D721Med (cell line): ENCODE measurements around the gene FASN.

Experiments used
- DNase-seq: peaks from one replicate; pipeline ENCODE4 v3.0.0; 2011; ENCODE audit warnings: low spot score; ENCODE audit not compliant: insufficient read length
- FAIRE-seq: peaks from 2 replicates; lab custom pipeline; 2011; peaks lifted over from hg19 to GRCh38; lab: Jason Lieb, UNC
- CTCF ChIP-seq: IDR thresholded peaks from 2 replicates; pipeline ENCODE4 v1.5.1; 2012; ENCODE audit warnings: mild to moderate bottlenecking, control low read depth; ENCODE audit not compliant: insufficient read depth; ENCODE audit errors: missing control alignments

FASN gene

GRCh38 chr17:82028966-82029365, 69.1 kb downstream of the FASN start:
- FAIRE-seq (no peak), DNase-seq (no peak)
- no peak for TF ChIP-seq CTCF
